DMS53 (cell line): Measurements from ENCODE around the gene ATRAID.
"Not testable (repeated sequence)": the region's sequence is repeated elsewhere in the genome, so short reads cannot be mapped to it uniquely, and the experiment has no call there.

ENCODE experiments used
- DNase-seq: peaks from one replicate; lab custom pipeline; 2025; lab: John Stamatoyannopoulos, UW

ATRAID gene

DNA sequence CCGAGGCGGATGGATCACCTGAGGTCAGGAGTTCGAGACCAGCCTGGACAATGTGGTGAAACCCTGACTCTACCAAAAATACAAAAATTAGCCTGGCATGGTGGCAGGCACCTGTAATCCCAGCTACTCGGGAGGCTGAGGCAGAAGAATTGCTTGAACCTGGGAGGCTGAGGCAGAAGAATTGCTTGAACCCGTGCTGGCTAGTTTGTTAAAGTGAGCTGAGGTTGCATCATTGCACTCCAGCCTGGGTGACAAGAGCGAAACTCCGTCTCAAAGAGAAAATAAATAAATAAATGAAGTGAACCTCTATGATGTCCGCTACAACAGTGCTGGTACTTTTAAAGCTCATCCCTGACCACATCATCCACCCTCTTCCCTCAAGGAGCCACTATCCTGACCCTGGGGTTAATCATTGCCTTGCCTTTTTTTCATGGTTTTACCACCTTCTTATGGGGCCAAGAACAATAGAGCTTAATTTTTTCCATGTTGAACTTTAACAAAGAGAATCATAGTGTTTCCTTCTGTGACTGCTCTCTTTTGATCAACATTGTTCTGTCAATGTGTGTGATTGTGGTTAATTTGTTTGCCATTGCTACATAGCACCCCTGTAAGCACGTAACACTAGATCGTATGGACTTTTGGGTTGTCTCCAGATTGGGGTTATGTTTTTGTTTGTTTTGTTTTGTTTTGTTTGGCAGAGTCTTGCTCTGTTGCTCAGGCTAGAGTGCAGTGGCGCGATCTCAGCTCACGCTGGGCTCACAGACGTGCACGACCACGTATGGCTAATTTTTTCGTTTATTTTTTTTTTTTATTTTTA is 17.1 kb upstream of the ATRAID start:
- peak; percentile 22 for DNase-seq

DNA sequence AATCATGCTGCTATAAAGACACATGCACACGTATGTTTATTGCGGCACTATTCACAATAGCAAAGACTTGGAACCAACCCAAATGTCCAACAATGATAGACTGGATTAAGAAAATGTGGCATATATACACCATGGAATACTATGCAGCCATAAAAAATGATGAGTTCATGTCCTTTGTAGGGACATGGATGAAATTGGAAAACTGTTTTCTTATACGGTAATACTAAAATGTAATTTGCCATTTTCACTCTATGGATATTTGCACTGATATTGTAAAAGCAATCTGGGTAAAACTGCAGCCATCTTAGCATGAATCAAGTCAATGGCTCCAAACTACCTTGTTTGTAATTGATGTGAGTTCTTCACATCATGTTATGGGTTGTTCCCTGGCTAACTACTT is 16.0 kb upstream of the ATRAID start:
- not testable (repeated sequence) for DNase-seq

DNA sequence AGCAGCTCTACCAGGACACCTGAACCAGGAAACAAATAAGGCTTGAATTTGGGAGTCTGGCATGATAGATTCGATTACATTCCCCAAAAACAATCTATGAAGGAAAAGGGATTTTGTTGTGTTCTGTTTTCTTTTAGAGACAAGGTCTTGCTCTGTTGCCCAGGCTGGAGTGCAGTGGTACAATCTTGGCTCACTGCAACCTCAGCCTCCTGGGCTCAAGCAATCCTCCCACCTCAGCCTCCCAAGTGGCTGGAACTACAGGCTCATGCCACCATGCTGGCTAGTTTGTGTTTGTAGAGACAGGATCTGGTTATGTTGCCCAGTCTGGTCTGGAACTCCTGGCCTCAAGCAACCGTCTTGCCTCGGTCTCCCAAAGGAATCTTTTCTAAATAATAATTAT is 13.8 kb upstream of the ATRAID start:
- not testable (repeated sequence) for DNase-seq

DNA sequence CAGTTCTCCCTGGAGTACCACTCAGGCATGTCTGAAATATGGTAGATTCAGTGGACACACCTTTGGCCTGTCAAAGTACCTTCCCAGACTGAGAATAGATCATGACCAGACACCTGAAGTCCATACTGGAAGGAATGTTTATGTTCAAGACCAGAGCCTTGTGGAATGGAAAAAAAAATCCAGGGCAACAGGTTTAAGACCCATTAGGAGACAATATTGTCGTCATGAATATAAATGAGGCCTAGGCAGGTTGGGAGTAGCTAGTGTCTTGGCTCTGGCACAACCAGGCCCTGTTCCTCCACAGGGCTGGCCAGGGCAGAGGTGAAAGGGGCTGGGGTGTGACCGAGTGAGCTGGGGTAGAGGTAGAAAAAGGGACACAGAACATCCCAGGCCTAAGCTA is 13.2 kb upstream of the ATRAID start:
- no peak for DNase-seq

DNA sequence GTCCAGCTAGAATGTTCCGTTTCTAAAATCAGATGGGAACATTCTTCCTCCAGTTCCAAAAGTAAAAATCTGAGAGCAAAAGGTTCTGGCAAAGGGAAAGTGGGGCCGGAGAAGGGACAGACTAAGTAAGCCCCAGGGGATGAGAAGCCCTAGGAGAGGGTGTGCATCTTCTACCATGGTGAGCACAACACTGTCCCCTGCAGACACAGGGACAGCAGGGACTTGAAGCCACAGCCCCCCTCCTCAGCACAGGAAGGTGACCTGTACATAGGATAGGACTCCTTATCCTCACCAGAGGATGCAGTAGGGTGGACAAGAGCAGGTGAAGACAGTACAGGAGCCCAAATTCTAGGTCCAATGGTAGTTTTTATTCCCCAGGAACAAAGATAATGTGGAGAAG is 12.6 kb upstream of the ATRAID start:
- DNase-seq, result no peak

DNA sequence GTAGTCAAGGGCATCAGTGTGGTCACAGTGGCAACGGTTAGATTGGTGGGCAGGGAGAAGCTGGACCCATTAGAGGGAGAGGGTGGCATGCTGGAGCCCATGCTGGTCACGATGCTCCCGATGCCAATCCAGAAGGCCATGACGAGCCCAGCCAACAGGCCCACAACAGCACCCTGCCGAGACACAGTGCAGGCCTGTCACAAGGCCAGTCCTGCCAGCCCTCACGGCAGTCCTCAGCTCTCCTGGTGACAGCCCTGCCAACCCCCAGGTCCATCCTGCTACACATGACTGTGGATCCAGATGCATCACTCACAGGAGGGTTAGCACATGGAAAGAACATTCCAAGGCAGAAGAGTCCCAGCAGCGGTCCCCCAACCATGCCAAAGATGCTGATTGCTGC is 10.2 kb upstream of the ATRAID start:
- no peak for DNase-seq

DNA sequence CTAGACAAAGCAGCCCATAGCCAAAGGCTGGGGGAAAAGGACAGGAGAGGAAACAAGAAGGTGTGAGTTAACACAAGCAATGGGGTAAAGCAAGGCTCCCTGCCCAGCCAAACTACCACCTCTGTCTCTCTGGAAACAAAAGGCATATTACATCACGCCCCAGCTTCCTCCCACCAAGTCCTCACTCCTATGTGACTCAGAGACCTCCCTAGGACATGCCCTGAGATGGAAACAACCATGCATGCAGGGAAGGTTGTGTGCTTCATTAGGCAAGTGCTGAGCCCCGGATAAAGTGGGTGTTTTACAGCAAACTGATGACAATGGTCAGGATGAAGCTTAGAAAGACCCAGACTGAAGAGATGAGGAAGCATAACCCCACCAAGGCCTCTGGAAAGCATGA is 9.0 kb upstream of the ATRAID start:
- no peak for DNase-seq

DNA sequence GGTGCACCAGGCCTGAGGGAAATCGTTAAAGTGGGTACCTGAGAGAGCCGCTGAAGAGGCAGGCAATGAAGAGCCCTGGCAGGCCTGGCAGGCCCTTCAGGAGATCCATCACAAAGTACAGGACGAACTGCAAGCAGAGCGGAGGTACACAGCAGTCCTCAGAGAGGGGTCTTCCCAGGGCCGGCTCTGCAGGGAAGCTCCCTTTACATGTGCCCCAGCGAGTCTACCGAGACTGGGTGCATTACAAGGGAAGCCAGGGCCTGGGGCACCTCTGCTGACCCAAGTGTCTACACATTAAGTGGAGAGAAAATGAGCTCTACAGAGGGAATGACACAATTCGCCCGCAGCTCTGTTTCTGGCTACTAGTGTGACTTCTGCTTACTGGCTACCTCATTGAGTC is 8.1 kb upstream of the ATRAID start:
- DNase-seq, result no peak

DNA sequence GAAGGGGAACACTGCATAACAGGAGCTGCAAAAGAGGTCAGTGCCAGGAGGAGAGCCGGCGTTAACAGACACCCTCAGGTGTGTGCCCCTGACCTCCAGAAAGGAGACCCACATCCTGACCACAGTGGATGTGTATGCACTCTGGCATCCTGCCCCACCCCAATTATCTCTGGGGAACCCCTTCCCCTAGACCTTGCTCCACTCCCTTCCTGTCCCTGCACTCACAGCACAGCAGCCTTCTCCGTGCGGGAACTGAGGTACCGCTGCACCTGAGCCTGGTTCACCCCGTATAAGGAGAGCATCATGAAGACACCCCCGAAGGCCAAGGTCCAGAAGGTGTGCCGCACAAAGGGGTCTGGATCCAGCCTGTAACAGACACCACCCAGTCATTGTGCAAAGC is 7.3 kb upstream of the ATRAID start:
- no peak for DNase-seq

DNA sequence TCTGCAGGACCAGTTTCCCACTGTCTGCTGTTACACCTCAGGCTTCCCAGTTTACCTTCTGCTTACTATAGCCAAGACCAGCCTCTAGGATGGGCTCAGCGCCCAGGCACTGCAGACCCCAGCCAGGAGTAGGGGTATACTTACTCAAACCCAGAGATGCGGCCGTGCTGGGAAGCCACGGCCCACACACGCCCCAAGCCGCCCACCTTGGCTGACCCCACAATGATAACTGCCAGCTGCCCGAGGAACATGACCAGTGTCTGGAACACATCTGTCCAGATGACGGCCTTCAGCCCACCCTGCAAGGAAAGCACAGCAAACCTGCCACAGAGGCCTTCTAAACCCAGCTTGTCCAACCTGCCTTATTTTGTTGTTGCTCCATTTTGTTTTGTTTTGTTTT is 6.6 kb upstream of the ATRAID start:
- DNase-seq, result no peak

DNA sequence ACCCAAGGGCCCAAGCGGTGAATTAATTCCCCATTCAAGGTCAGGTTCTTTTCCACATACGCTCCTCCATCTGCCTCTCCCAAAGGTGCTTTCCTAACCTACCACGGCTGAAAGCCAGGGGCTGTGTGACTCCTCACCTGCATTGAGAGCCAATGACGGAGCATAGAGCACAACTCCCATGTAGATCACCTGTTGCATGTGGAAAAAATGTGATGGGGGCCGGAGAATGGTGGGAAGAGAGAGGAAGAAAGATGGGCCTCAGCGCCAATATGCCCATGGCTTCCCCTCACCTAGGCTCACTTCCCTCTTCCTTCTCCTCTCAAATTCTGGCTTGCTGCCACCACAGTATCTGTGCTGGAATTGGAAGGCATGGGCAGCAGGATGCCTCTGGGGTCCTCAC is 5.5 kb upstream of the ATRAID start:
- no peak for DNase-seq

DNA sequence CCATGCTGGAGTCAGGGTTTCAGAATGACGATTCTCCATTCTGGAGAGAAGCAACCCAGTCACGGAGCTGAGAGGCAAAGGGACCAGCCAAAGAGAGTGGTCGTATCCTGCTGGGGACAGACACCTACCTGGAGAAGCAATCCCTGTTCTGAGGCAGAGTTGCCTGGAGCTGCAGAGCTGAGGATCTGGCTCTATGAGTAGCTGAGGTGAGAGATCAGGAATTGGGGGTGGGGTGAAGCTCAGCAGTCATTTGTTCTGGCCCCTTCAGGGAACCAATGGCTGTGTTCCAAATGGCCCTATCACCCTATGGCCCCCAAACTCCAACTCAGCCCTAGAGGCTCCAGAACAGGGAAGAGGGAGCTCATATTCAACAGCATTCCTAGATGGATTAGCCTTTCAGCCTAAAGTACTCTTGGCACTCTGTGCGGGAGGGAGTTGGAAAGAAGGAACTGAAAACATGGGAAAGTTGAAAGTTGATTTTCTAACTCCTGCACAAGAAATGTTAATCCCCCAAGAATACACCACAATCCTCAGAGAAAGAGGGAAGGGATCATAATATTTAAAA is 3.3 kb upstream of the ATRAID start:
- no peak for DNase-seq

DNA sequence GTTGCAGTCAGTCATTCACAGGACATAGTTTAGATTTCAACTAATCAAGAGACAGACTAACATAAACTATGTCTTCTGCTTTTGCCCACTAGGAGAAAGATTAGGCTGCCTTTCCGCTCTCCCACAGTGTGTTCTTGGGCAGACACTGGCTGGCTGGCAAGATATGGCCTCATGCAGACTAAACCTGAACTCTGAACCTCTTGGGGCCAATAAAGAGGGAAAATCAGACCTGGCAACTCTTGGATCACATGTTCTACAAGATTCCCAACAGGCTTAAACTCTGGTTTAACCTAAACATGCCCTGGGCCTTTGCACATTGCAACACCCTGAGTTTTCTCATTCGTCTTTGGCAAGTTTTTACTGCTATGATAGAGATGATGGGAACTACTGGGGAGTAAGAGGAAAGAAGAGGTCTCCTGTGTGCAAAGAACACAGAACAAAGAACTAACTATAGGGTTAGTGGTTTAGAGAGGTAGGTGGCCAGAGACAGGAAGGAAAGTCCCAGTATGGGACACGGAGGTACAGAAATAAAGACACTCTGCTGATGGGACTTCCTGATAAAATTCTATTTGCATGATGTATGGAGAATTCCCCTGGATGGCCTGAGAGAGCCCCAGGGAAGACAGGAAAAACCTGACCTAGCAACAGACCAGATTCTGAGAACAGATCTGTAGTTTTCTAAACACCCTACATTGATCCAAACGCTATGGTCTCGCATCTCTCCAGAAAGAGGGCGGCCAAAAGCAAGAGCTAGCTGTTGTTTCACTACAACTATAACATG is 2.0 kb upstream of the ATRAID start:
- DNase-seq, result no peak

DNA sequence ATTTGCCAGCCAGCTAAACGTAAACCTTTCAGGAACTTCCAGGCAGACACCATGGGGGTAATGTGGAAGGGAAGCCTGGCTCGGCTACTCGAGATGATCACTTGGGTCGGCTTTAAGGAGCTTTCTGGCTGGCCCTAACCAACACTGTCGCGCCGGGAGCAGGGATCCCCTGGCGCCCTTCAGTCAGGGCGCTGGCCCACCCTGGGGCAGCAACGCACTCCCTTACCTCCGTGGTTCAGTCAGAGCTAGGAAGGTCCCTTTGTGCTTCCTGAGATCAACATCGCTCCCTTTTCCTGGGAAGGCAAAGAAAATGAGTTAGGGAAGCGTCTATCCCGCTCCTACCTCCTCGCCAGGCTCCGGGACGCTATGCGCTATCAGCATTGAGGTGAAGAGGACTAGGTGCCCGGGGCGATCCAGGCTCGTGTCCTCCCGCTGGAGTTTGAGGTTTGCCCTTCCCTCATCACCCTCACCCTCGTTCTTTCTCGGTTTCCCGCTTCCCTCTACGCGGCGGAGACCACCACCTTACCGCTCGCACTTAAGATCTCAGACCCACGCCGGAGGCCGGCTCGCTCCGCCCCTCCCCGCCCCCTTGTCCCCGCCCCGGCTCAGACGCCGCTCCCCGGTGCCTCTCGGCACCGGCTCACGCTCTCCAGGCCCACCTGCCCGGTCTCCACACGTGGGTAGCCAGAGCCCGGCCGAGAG is 449 bp upstream of the ATRAID start:
- peak; percentile 81 for DNase-seq

DNA sequence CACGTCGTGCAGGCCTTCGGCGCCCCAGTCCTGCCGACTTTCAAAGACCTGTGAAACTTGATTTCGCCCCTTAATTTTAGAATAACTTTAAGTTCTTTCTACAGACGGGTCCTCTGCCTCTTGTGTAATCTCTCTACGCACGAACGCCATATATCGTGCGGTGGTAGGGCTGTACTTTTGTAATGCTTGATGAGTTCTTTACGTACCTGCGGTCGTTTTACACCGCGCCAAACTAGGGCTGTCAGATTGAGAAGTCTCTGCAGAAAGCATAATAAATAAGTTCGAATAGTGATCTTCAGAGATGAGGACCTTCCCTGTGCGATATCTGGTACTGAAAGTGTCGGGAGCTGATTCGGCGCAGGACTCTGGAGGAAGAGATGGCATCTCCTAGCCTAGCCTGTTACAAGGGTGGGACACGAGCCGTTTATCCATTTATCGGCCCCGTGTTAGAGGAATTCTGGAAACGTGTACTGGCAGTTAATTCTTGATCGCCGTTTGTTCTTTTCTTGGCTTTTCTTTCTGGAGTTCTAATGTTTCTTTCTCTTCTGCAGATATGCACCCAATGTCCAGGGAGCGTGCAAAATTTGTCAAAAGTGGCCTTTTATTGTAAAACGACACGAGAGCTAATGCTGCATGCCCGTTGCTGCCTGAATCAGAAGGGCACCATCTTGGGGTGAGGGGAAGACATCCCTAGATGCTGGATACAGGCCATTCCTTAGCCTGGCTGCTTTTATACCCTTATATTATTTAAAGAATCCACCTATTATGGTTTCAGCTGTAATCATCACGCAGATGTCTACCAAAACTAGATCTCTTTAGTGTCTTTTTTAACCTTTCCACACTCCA is 1.0 kb downstream of the ATRAID start:
- peak; percentile 77 for DNase-seq

DNA sequence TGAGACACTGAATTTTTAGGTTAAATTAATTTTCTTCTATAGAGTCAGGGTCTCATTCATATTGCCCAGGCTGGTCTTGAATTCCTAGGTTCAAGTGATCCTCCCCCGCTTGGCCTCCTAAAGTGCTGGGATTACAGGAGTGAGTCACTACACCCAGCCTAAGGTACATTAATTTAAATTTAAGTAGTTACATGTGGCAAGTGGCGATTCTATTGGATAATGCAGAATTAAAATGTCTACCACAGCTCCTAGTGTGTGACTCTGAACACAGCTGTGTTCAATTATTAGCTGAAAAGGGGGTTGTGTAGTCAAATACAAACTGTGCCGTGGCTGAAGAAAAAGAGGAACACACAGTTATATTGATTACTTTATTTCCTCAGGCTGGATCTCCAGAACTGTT is 3.1 kb downstream of the ATRAID start:
- DNase-seq, result no peak

DNA sequence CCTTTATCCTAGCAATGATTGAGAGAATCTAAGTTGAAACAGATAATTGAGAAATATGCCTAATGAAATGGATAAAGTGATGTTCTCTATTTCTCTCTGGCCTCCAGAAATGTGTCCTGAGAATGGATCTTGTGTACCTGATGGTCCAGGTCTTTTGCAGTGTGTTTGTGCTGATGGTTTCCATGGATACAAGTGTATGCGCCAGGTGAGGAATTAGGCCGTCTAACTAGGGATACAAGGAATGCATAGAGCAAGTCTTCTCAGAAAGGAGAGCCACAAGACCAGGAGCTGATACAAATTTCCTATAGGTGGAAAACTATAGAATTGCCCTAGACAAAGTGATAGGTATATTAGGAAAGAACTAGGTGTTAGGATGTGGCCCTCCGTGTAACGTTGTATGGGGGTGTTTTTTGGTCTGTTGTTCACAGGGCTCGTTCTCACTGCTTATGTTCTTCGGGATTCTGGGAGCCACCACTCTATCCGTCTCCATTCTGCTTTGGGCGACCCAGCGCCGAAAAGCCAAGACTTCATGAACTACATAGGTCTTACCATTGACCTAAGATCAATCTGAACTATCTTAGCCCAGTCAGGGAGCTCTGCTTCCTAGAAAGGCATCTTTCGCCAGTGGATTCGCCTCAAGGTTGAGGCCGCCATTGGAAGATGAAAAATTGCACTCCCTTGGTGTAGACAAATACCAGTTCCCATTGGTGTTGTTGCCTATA is 4.7 kb downstream of the ATRAID start:
- peak; percentile 63 for DNase-seq

DNA sequence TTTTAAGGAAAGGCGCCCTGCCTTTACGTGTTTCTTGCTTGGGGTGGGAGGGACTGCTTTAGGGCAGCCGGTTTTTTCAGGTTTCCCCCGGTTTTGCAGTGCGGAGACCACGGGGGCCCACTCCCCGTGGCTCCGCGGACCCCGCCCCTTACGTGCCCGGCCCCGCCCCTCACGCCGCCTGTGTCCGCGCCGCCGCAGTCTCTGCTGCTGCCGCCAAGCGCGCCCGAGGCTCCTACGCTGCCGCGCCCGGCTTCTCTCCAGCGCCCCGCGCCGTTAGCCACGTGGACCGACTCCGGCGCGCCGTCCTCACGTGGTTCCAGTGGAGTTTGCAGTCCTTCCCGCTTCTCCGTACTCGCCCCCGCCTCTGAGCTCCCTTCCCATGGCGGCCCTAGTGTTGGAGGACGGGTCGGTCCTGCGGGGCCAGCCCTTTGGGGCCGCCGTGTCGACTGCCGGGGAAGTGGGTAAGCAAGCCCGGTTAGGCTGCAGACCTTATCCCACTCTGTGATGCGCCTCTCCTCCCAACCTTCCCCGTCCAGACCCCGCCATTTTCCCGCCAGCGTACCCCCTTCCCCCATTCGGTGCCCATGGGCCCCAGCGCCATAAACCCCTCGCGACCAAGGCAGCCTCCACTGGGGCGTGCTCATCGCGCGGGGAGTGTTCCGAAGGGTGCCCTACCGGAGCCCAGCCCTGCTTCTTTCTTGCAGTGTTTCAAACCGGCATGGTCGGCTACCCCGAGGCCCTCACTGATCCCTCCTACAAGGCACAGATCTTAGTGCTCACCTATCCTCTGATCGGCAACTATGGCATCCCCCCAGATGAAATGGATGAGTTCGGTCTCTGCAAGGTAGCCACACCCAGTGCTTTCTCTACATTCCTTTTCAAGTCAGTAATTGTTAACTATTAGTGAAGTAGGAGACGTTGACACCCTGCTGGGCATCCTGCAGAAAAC is 5.6 kb downstream of the ATRAID start, which contains the start of gene CAD:
Gene CAD, plus strand, starts transcription at position 197 of the 949 bp plus-strand sequence. Its CDS starts 183 bp downstream, at position 380.
- DNase-seq, result peak; percentile 91

DNA sequence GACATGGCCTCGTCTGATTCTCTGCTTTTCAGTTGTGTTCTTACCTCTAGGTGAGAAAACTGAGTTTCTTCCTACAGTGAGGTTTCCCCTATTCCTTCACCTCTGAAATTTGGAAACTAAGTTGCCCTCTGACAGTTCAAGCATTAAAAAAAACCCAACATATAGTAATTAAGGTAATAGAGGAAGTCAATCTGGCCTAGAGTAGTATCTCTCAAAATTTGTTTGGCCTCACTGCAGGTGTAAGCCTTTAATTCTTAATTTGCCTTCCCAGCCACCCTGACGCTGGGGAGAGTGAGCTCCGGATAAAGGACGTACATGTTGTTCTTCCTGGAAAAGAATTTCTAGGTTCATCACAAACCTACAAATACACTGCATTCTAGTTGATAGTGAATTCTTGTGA is 6.8 kb downstream of the ATRAID start:
- no peak for DNase-seq

DNA sequence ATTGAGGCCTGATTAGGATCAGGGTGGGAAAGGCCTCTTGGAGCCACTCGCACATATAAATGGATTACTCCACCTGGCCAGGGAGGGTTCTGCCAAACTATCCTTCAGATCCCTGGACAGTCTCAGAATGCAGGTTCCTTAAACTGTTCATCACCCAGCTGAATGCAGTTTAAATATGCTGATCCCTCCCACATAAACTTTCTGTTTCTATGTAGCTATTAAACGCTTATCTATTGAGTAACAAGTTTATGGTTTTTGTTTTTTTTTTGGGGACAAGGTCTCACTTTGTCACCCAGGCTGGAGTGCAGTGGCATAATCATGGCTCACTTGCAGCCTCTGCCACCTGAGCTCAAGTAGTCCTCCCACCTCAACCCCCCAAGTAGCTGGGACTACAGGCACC is 7.2 kb downstream of the ATRAID start:
- no peak for DNase-seq
